Activated CD4-positive, alpha-beta T cell treated with anti-CD3 and anti-CD28 coated beads, Interleukin-2, amount 10 ng/mL, durations not matched to agents 24 days and 14 days (primary cell): Measurements from ENCODE around the gene EIF4ENIF1. TPM values are rescaled to one million over a fixed set of nuclear protein-coding genes. Genes with fewer than 3 reads are reported as not detected.

Experiments
- DNase-seq: peaks from one replicate; pipeline ENCODE4 v3.0.0; 2022
- H3K27ac Mint-ChIP-seq: one replicate; pipeline ENCODE4 v1.8.0; 2022; ENCODE audit warnings: mild to moderate bottlenecking, mixed read lengths
- H3K27me3 Mint-ChIP-seq: one replicate; pipeline ENCODE4 v1.8.0; 2022; ENCODE audit warnings: mixed read lengths
- H3K36me3 Mint-ChIP-seq: one replicate; pipeline ENCODE4 v1.8.0; 2022; ENCODE audit warnings: low read depth, mild to moderate bottlenecking, mixed read lengths
- H3K4me1 Mint-ChIP-seq: one replicate; pipeline ENCODE4 v1.8.0; 2021; ENCODE audit warnings: mixed read lengths
- H3K4me3 Mint-ChIP-seq: one replicate; pipeline ENCODE4 v1.8.0; 2022; ENCODE audit warnings: mild to moderate bottlenecking, moderate library complexity, mixed read lengths
- H3K9me3 Mint-ChIP-seq: one replicate; pipeline ENCODE4 v1.8.0; 2021; ENCODE audit warnings: mixed read lengths
- intact Hi-C: fragments of 100-400 bp; cut with micrococcal nuclease; formaldehyde crosslinking; loops from one replicate; pipeline ENCODE4 v1.15.1; 2023
- total RNA-seq: library from RNA; stranded (reverse); gene quantifications from 2 replicates; pipeline ENCODE4 v1.2.3, GENCODE V29; 2022

The EIF4ENIF1 gene
- total RNA-seq, 1 donor from 2014 or later: 78.1 TPM

DNA sequence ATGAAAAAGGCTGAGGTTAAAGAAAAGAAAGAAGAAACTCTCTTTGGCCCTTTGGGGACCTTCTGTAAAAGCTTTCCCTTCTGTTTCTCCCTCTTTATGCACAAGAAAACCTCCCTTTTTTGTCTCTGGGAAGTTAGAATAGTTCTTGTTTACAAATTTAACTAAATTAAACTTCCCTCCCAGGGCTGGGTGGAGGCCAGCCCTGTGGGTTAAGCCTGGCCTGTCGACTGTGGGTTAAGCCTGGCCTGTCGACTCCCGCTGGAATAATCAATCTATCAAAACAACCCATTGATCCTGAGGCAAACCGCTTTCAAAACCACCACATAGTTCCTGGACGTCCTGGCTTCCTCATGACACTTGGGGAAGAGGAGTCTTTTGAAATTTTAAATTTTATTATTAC is 91.4 kb downstream of the EIF4ENIF1 start:
- no peak overlapping the region for H3K27ac Mint-ChIP-seq
- intact Hi-C loops: loop anchor here (2.0 to 5.0 kb wide), 2 partner anchors 91 to 106 kb away; partner anchors contain the start of genes EIF4ENIF1 and PIK3IP1
- no peak overlapping the region for H3K4me3 Mint-ChIP-seq
- peaks cover 2% of the 10 kb centered on the region for H3K27me3 Mint-ChIP-seq
- H3K36me3 Mint-ChIP-seq: peaks cover 17% of the 10 kb centered on the region
- no peak for DNase-seq
- peaks cover 4% of the 10 kb centered on the region for H3K9me3 Mint-ChIP-seq
- H3K4me1 Mint-ChIP-seq: peaks cover 16% of the 10 kb centered on the region

DNA sequence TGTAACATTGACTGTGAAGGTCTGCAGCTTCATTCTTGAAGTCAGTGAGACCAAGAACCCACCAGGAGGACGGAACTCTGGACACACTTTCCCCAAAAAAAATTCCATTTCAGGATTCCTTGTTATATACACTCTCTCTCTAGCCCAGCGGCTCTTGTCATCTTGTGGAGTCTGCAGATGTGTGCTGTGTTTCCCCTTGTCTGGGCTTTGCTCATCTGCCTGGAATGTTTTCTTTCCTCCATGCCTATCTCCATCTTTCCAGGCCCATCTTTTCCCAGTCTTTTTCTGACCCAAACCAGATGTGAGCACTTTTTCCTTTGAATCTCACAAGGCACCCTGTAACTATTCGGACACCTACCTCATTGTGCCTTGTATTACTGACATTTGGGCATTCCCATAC is 95.3 kb downstream of the EIF4ENIF1 start:
- Mint-ChIP-seq H3K9me3 (peaks cover 4% of the 10 kb centered on the region), H3K4me3 (no peak overlapping the region), H3K4me1 (peaks cover 2% of the 10 kb centered on the region), H3K27me3 (peaks cover 5% of the 10 kb centered on the region), H3K27ac (no peak overlapping the region), H3K36me3 (no peaks in the 10 kb centered on the region)
- intact Hi-C loops: no loop called here
- no peak for DNase-seq

DNA sequence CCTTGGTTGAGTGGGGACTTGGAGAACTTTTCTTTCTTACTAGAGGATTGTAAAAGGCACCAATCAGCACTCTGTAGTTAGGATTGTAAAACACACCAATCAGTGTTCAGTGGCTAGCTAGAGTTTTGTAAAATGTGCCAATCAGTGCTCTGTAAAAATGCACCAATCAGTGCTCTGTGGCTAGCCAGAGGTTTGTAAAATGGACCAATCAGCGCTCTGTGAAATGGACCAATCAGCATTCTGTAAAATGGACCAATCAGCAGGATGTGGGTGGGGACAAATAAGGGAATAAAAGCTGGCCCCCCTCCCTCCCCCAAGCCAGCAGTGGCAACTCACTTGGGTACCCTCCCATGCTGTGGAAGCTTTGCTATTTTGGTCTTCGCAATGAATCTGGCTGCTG is 95.7 kb downstream of the EIF4ENIF1 start:
- Mint-ChIP-seq H3K27ac (no peak overlapping the region), H3K4me3 (no peak overlapping the region), H3K27me3 (peaks cover 5% of the 10 kb centered on the region), H3K9me3 (peaks cover 4% of the 10 kb centered on the region), H3K4me1 (peaks cover 1% of the 10 kb centered on the region), H3K36me3 (no peaks in the 10 kb centered on the region)
- no peak for DNase-seq
- intact Hi-C loops: no loop called here

Other genes with a start within 250 kb of the EIF4ENIF1 start
- 12.4 TPM in 2 replicates for gene PIK3IP1, start 197.4 kb downstream of the EIF4ENIF1 start, total RNA-seq
- gene PATZ1, start 143.5 kb downstream of the EIF4ENIF1 start, total RNA-seq: 33.8 and 34.7 TPM in 2 replicates
- gene DRG1, start 90.2 kb downstream of the EIF4ENIF1 start, total RNA-seq: 114 and 117 TPM in 2 replicates
- 321 and 352 TPM in 2 replicates for gene SFI1, start 6.7 kb upstream of the EIF4ENIF1 start, total RNA-seq
- gene PISD, start 172.4 kb upstream of the EIF4ENIF1 start, total RNA-seq: 44.9 and 52.1 TPM in 2 replicates